ENCODE data around the gene AFF1. TPM values are rescaled to one million over a fixed set of nuclear protein-coding genes. Genes with fewer than 3 reads are reported as not detected.
A peak's percentile ranks its signal among the peaks of the same experiment; 100 is the strongest.

The AFF1 gene
- 187 TPM for total RNA-seq
- 13.4 TPM for polyA plus RNA-seq (ENCODE audit: insufficient read depth, low read depth, low replicate concordance)
- long read RNA-seq, donor 1 = 0 reads
- long read RNA-seq, donor 2 = 0 reads
- long read RNA-seq, donor 3 = 0 reads
- long read RNA-seq, donor 4, partial matches to known transcripts = 5 of 5 reads
- long read RNA-seq, donor 4, other reads (novel, unspliced or antisense) = 0 of 5 reads
- long read RNA-seq, donor 5 = 0 reads
- long read RNA-seq, donor 6 = 0 reads
- long read RNA-seq, donor 7, partial matches to known transcripts = 6 of 42 reads
- long read RNA-seq, donor 7, other reads (novel, unspliced or antisense) = 35 of 42 reads
- long read RNA-seq, donor 8, partial matches to known transcripts = 16 of 16 reads
- long read RNA-seq, donor 8, other reads (novel, unspliced or antisense) = 0 of 16 reads
- long read RNA-seq, donor 9 = 0 reads
- long read RNA-seq, donor 10, partial matches to known transcripts = 0 of 1 reads
- long read RNA-seq, donor 10, other reads (novel, unspliced or antisense) = 0 of 1 reads

- H3K4me3 ChIP-seq (ENCODE audit: low read length in 3 of 3) = peak within 1 kb of the TSS; percentile 81 to 96 (median 85)
- peak; percentile 40 for TF ChIP-seq CTCF (IDR thresholded peaks at IDR 0.05; ENCODE audit: borderline replicate concordance, extremely low read depth, insufficient read depth)
- peaks cover 0 to 21% (median 14%) of the 10 kb centered on the region in 3 donors for H3K4me1 ChIP-seq (ENCODE audit: control insufficient read depth in 2 of 3, insufficient read depth in 2 of 3, low read depth in 1 of 3, low read length in 3 of 3)
- peaks cover 0 to 6% (median 0%) of the 10 kb centered on the region in 3 donors for H3K36me3 ChIP-seq (ENCODE audit: control insufficient read depth in 2 of 3, insufficient read depth in 3 of 3, low read length in 3 of 3)
- peak; percentile 95 to 99 (median 96) for DNase-seq
- peak within 1 kb of the TSS; percentile 92 to 97 for H3K27ac ChIP-seq (ENCODE audit: low read depth in 2 of 2, low read length in 2 of 2)
- H3K27me3 ChIP-seq (ENCODE audit: control insufficient read depth, insufficient read depth, low read length) = no peaks in the 10 kb centered on the region
- intact Hi-C loops (cut with DNase I) = no loop called here
- H3K9ac ChIP-seq (ENCODE audit: low read length in 3 of 3) = peak within 1 kb of the TSS; percentile 78 to 96 (median 95)
- no peaks in the 10 kb centered on the region for H3K9me3 ChIP-seq (ENCODE audit: control insufficient read depth in 2 of 3, insufficient read depth in 1 of 3, low read length in 3 of 3)
- FAIRE-seq = no peak
Observed at GRCh38 chr4:86934771-86935565, at the start of gene AFF1. TSS of gene AFF1 (plus strand) at chr4:86935011. CDS start at chr4:86948534, 13,523 bp downstream.

DNA sequence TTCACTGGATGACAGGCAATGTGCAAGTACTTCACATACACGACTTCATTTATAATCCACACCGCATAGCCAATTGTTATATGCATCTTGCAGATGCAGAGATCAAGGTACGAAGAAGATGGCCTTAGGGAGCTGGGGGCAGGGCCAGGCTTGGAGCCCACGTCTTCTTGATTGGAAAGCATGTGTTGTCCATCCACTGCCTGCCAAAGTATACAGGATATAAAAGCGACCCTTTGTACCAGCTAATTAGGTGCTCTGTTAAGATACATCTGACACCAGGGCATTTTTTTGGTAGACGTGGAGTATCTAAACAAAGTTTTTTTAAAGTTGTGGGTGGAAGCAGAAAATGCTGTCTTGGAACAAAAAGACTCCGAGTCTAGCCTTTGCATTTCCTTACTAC, 44.0 kb upstream of the AFF1 start:
- FAIRE-seq = no peak
- no peak for TF ChIP-seq CTCF (IDR thresholded peaks at IDR 0.05; ENCODE audit: borderline replicate concordance, extremely low read depth, insufficient read depth)
- DNase-seq = peak in 2 of 5 donors; percentile 12 to 16
- Histone ChIP-seq H3K36me3 (ENCODE audit: control insufficient read depth in 2 of 3, insufficient read depth in 3 of 3, low read length in 3 of 3) (no peaks in the 10 kb centered on the region), H3K27ac (ENCODE audit: low read depth in 2 of 2, low read length in 2 of 2) (no peak overlapping the region), H3K27me3 (ENCODE audit: control insufficient read depth, insufficient read depth, low read length) (no peaks in the 10 kb centered on the region), H3K4me1 (ENCODE audit: control insufficient read depth in 2 of 3, insufficient read depth in 2 of 3, low read depth in 1 of 3, low read length in 3 of 3) (peaks cover 0 to 2% (median 0%) of the 10 kb centered on the region in 3 donors), H3K9ac (ENCODE audit: low read length in 3 of 3) (no peak overlapping the region), H3K9me3 (ENCODE audit: control insufficient read depth in 2 of 3, insufficient read depth in 1 of 3, low read length in 3 of 3) (no peaks in the 10 kb centered on the region), H3K4me3 (ENCODE audit: low read length in 3 of 3) (peak overlapping the region in 1 of 3 donors; percentile 75)
- intact Hi-C loops (cut with DNase I) = loop anchor here (5.0 kb wide), 1 partner anchor 388 kb away; no protein-coding TSS in a partner anchor

GRCh38 chr4:86891762-86892635, 42.8 kb upstream of the AFF1 start, which contains the start of gene C4orf36:
TSS of gene C4orf36 (minus strand) at chr4:86892422. CDS start at chr4:86891520, 902 bp downstream.
- H3K4me1 ChIP-seq (ENCODE audit: control insufficient read depth in 2 of 3, insufficient read depth in 2 of 3, low read depth in 1 of 3, low read length in 3 of 3) = peaks cover 0 to 2% (median 0%) of the 10 kb centered on the region in 3 donors

More at GRCh38 chr4:86891762-86892635, 42.8 kb upstream of the AFF1 start, which contains the start of gene C4orf36:
- Histone ChIP-seq H3K9ac (ENCODE audit: low read length in 3 of 3) (peak within 1 kb of the TSS; percentile 27 to 91 (median 85)), H3K36me3 (ENCODE audit: control insufficient read depth in 2 of 3, insufficient read depth in 3 of 3, low read length in 3 of 3) (no peaks in the 10 kb centered on the region), H3K9me3 (ENCODE audit: control insufficient read depth in 2 of 3, insufficient read depth in 1 of 3, low read length in 3 of 3) (no peaks in the 10 kb centered on the region), H3K4me3 (ENCODE audit: low read length in 3 of 3) (peak within 1 kb of the TSS; percentile 68 to 85 (median 75)), H3K27ac (ENCODE audit: low read depth in 2 of 2, low read length in 2 of 2) (peak within 1 kb of the TSS; percentile 57 to 85), H3K27me3 (ENCODE audit: control insufficient read depth, insufficient read depth, low read length) (no peaks in the 10 kb centered on the region)
- intact Hi-C loops (cut with DNase I) = loop anchor here (5.0 kb wide), 1 partner anchor 390 kb away; no protein-coding TSS in a partner anchor
- no peak for TF ChIP-seq CTCF (IDR thresholded peaks at IDR 0.05; ENCODE audit: borderline replicate concordance, extremely low read depth, insufficient read depth)
- DNase-seq (peak; percentile 82 to 95 (median 88)), FAIRE-seq (no peak)
